CD8-positive, alpha-beta memory T cell (primary cell): ENCODE data around the gene PCDH1. TPM values are rescaled to one million over a fixed set of nuclear protein-coding genes. Genes with fewer than 3 reads are reported as not detected.
A peak's percentile ranks its signal among the peaks of the same experiment; 100 is the strongest.

ENCODE experiments used
- CTCF ChIA-PET: fragments of 350-600 bp; sonication (Branson Sonifier 250); formaldehyde crosslinking; loops from one replicate; lab custom pipeline; 2021; ENCODE audit warnings: antibody characterized with exemption; lab: Charles Lee
- POLR2A ChIA-PET: fragments of 350-600 bp; sonication (Branson Sonifier 250); formaldehyde crosslinking; loops from one replicate; lab custom pipeline; 2021; ENCODE audit warnings: antibody characterized with exemption; lab: Charles Lee
- DNase-seq, 5 donors: peaks; one replicate each; pipeline versions ENCODE4 v3.0.0 to v3.0.0-alpha.2; 2020 to 2022; ENCODE audit warnings: mixed read lengths in 1 of 5
- H3K27ac ChIP-seq: one replicate; pipeline ENCODE4 v1.7.0; 2013; ENCODE audit warnings: low read depth, mild to moderate bottlenecking, low read length, moderate library complexity
- H3K27me3 ChIP-seq: 2 replicates; pipeline ENCODE4 v1.7.0; 2013; ENCODE audit warnings: low read length, mild to moderate bottlenecking; ENCODE audit not compliant: insufficient read depth, poor library complexity, severe bottlenecking
- H3K36me3 ChIP-seq: 2 replicates; pipeline ENCODE4 v1.7.0; 2013; ENCODE audit warnings: mild to moderate bottlenecking, low read length, moderate library complexity; ENCODE audit not compliant: insufficient read depth
- H3K4me1 ChIP-seq: 2 replicates; pipeline ENCODE4 v1.7.0; 2013; ENCODE audit warnings: mild to moderate bottlenecking, low read length, moderate library complexity; ENCODE audit not compliant: insufficient read depth
- H3K4me3 ChIP-seq: 2 replicates; pipeline ENCODE4 v1.7.0; 2013; ENCODE audit warnings: mild to moderate bottlenecking, low read length
- H3K9me3 ChIP-seq: 2 replicates; pipeline ENCODE4 v1.7.0; 2013; ENCODE audit warnings: mild to moderate bottlenecking, low read length
- H3K27ac Mint-ChIP-seq, 8 donors: one replicate each; pipeline ENCODE4 v1.8.0; 2020 to 2021; ENCODE audit warnings: mixed read lengths in 8 of 8, mild to moderate bottlenecking in 6 of 8, inconsistent platforms in 3 of 8, moderate library complexity in 3 of 8
- H3K27me3 Mint-ChIP-seq, 2 donors: one replicate each; pipeline ENCODE4 v1.8.0; 2020 to 2021; ENCODE audit warnings: mixed read lengths in 2 of 2, mild to moderate bottlenecking in 1 of 2, moderate library complexity in 1 of 2
- H3K36me3 Mint-ChIP-seq, 3 donors: one replicate each; pipeline ENCODE4 v1.8.0; 2020 to 2021; ENCODE audit warnings: mixed read lengths in 3 of 3, inconsistent platforms in 1 of 3, mild to moderate bottlenecking in 1 of 3
- H3K4me1 Mint-ChIP-seq, 3 donors: one replicate each; pipeline ENCODE4 v1.8.0; 2020 to 2021; ENCODE audit warnings: mixed read lengths in 3 of 3, inconsistent platforms in 1 of 3, mild to moderate bottlenecking in 1 of 3
- H3K4me3 Mint-ChIP-seq, 7 donors: one replicate each; pipeline ENCODE4 v1.8.0; 2020 to 2021; ENCODE audit warnings: mixed read lengths in 7 of 7, mild to moderate bottlenecking in 6 of 7, moderate library complexity in 4 of 7, inconsistent platforms in 2 of 7
- H3K9me3 Mint-ChIP-seq, 5 donors: one replicate each; pipeline ENCODE4 v1.8.0; 2020 to 2022; ENCODE audit warnings: mixed read lengths in 5 of 5, mild to moderate bottlenecking in 3 of 5, moderate library complexity in 2 of 5, inconsistent platforms in 1 of 5
- polyA plus RNA-seq: library from polyadenylated mRNA; unstranded; fragments of 300-500 nt; fragmentation: Illumina TruSeq; gene quantifications from one replicate; pipeline ENCODE4 v1.2.3, GENCODE V29; 2021
- total RNA-seq, 2 experiments: library from RNA; stranded (reverse); gene quantifications; one replicate each; pipeline ENCODE4 v1.2.3, GENCODE V29; 2021

The PCDH1 gene
- total and polyA plus RNA-seq, 3 experiments from 2014 or later: 0.54 TPM; not detected in 2

- H3K4me3 ChIP-seq: no peak overlapping the region
- peaks cover 0 to 4% (median 0%) of the 10 kb centered on the region in 3 donors for H3K4me1 Mint-ChIP-seq
- H3K9me3 ChIP-seq: no peaks in the 10 kb centered on the region
- peaks cover 4% of the 10 kb centered on the region for H3K27me3 ChIP-seq
- peak overlapping the region in 3 of 8 donors; percentile 0 to 56 (median 1) for H3K27ac Mint-ChIP-seq
- ChIA-PET POLR2A (no interaction called here), CTCF (interaction anchor here (1.5 kb wide), 1 partner anchor 23 kb away, joined by 3 read pairs; the partner anchor contains the start of gene PCDH1)
- peaks cover 9 to 14% of the 10 kb centered on the region in 2 donors for H3K27me3 Mint-ChIP-seq
- no peaks in the 10 kb centered on the region for H3K4me1 ChIP-seq
- H3K9me3 Mint-ChIP-seq: no peaks in the 10 kb centered on the region
- no peak for DNase-seq
- H3K4me3 Mint-ChIP-seq: peak overlapping the region in 1 of 7 donors; percentile 12
- no peak overlapping the region for H3K27ac ChIP-seq
- no peaks in the 10 kb centered on the region for H3K36me3 ChIP-seq
- H3K36me3 Mint-ChIP-seq: no peaks in the 10 kb centered on the region
Measured at GRCh38 chr5:141855265-141856036, 22.8 kb downstream of the PCDH1 start.

- Histone ChIP-seq H3K27ac (no peak overlapping the region), H3K27me3 (no peaks in the 10 kb centered on the region), H3K4me3 (no peak overlapping the region), H3K36me3 (no peaks in the 10 kb centered on the region), H3K9me3 (no peaks in the 10 kb centered on the region), H3K4me1 (peaks cover under 1% of the 10 kb centered on the region)
- CTCF ChIA-PET: no interaction called here
- H3K27me3 Mint-ChIP-seq: peaks cover 0 to 9% of the 10 kb centered on the region in 2 donors
- H3K9me3 Mint-ChIP-seq: no peaks in the 10 kb centered on the region
- H3K36me3 Mint-ChIP-seq: peaks cover 0 to 5% (median 0%) of the 10 kb centered on the region in 3 donors
- H3K4me3 Mint-ChIP-seq: peak overlapping the region in 1 of 7 donors; percentile 56
- peak overlapping the region in 1 of 8 donors; percentile 38 for H3K27ac Mint-ChIP-seq
- POLR2A ChIA-PET: no interaction called here
- peaks cover 2 to 5% (median 3%) of the 10 kb centered on the region in 3 donors for H3K4me1 Mint-ChIP-seq
- DNase-seq: no peak
Measured at GRCh38 chr5:141853895-141854626, 24.1 kb downstream of the PCDH1 start.

GRCh38 chr5:141852448-141852847 lies 25.8 kb downstream of the PCDH1 start:
- Histone ChIP-seq H3K27ac (no peak overlapping the region), H3K4me3 (no peak overlapping the region), H3K36me3 (no peaks in the 10 kb centered on the region), H3K9me3 (no peaks in the 10 kb centered on the region), H3K4me1 (peaks cover 7% of the 10 kb centered on the region), H3K27me3 (no peaks in the 10 kb centered on the region)
- Mint-ChIP-seq H3K4me1 (peaks cover 7 to 10% (median 9%) of the 10 kb centered on the region in 3 donors), H3K4me3 (no peak overlapping the region), H3K36me3 (peaks cover 0 to 6% (median 0%) of the 10 kb centered on the region in 3 donors), H3K27me3 (peaks cover 0 to 9% of the 10 kb centered on the region in 2 donors), H3K9me3 (no peaks in the 10 kb centered on the region), H3K27ac (no peak overlapping the region)
- ChIA-PET POLR2A (no interaction called here), CTCF (no interaction called here)
- no peak for DNase-seq

GRCh38 chr5:141851195-141851874 lies 26.9 kb downstream of the PCDH1 start:
- peak overlapping the region; percentile 54 to 95 (median 70) for H3K4me3 Mint-ChIP-seq
- no peak overlapping the region for H3K4me3 ChIP-seq
- no peak overlapping the region for H3K27ac ChIP-seq
- H3K27ac Mint-ChIP-seq: peak overlapping the region in 4 of 8 donors; percentile 14 to 89 (median 72)
- no peaks in the 10 kb centered on the region for H3K9me3 ChIP-seq
- H3K36me3 Mint-ChIP-seq: peaks cover 0 to 6% (median 0%) of the 10 kb centered on the region in 3 donors
- POLR2A ChIA-PET: no interaction called here
- no peaks in the 10 kb centered on the region for H3K9me3 Mint-ChIP-seq
- H3K27me3 ChIP-seq: no peaks in the 10 kb centered on the region
- H3K27me3 Mint-ChIP-seq: peaks cover 0 to 5% of the 10 kb centered on the region in 2 donors
- H3K4me1 Mint-ChIP-seq: peaks cover 7 to 10% (median 9%) of the 10 kb centered on the region in 3 donors
- H3K36me3 ChIP-seq: no peaks in the 10 kb centered on the region
- CTCF ChIA-PET: no interaction called here
- DNase-seq: no peak
- peaks cover 7% of the 10 kb centered on the region for H3K4me1 ChIP-seq

GRCh38 chr5:141850786-141851185 lies 27.4 kb downstream of the PCDH1 start:
- POLR2A ChIA-PET: interaction anchor here (1.0 to 1.7 kb wide), 4 partner anchors 73 to 157 kb away, joined by 3 to 6 read pairs (median 4); partner anchors contain the start of genes DELE1 and RNF14
- CTCF ChIA-PET: interaction anchor here (0.6 to 2.1 kb wide), 4 partner anchors 29 to 184 kb away, joined by 3 to 10 read pairs (median 3); partner anchors contain the start of gene PCDH1
- H3K4me1 Mint-ChIP-seq: peaks cover 7 to 10% (median 9%) of the 10 kb centered on the region in 3 donors

GRCh38 chr5:141850244-141850768 lies 27.9 kb downstream of the PCDH1 start:
- Mint-ChIP-seq H3K36me3 (peaks cover 0 to 6% (median 0%) of the 10 kb centered on the region in 3 donors), H3K27ac (peak overlapping the region in 7 of 8 donors; percentile 43 to 88 (median 75)), H3K4me3 (peak overlapping the region; percentile 86 to 96 (median 89)), H3K27me3 (peaks cover 4 to 6% of the 10 kb centered on the region in 2 donors), H3K4me1 (peaks cover 7 to 10% (median 9%) of the 10 kb centered on the region in 3 donors), H3K9me3 (no peaks in the 10 kb centered on the region)
- peaks cover 7% of the 10 kb centered on the region for H3K4me1 ChIP-seq
- H3K27ac ChIP-seq: peak overlapping the region; percentile 82
- CTCF ChIA-PET: interaction anchor here (0.6 to 2.1 kb wide), 4 partner anchors 29 to 183 kb away, joined by 3 to 10 read pairs (median 3); partner anchors contain the start of gene PCDH1
- no peaks in the 10 kb centered on the region for H3K9me3 ChIP-seq
- POLR2A ChIA-PET: interaction anchor here (0.5 to 1.7 kb wide), 5 partner anchors 74 to 157 kb away, joined by 3 to 6 read pairs (median 4); partner anchors contain the start of genes DELE1 and RNF14
- no peaks in the 10 kb centered on the region for H3K36me3 ChIP-seq
- peak in 4 of 5 donors; percentile 15 to 64 (median 38) for DNase-seq
- H3K4me3 ChIP-seq: peak overlapping the region; percentile 91
- no peaks in the 10 kb centered on the region for H3K27me3 ChIP-seq

More at GRCh38 chr5:141850786-141851185, 27.4 kb downstream of the PCDH1 start:
- H3K9me3 ChIP-seq: no peaks in the 10 kb centered on the region
- no peak overlapping the region for H3K27ac ChIP-seq
- peak overlapping the region; percentile 36 to 87 (median 67) for H3K4me3 Mint-ChIP-seq
- peaks cover 0 to 6% (median 0%) of the 10 kb centered on the region in 3 donors for H3K36me3 Mint-ChIP-seq
- peaks cover 7% of the 10 kb centered on the region for H3K4me1 ChIP-seq
- no peaks in the 10 kb centered on the region for H3K9me3 Mint-ChIP-seq
- peak in 1 of 5 donors; percentile 10 for DNase-seq
- H3K36me3 ChIP-seq: no peaks in the 10 kb centered on the region
- H3K27me3 ChIP-seq: no peaks in the 10 kb centered on the region
- H3K4me3 ChIP-seq: no peak overlapping the region
- peaks cover 4 to 5% of the 10 kb centered on the region in 2 donors for H3K27me3 Mint-ChIP-seq
- H3K27ac Mint-ChIP-seq: peak overlapping the region in 2 of 8 donors; percentile 7 to 56
